ENCODE results near the gene DNAJC13. TPM values are rescaled to one million over a fixed set of nuclear protein-coding genes. Genes with fewer than 3 reads are reported as not detected.

DNAJC13 gene
- total RNA-seq, 1 experiment from 2014 or later: 28.5 TPM

DNA sequence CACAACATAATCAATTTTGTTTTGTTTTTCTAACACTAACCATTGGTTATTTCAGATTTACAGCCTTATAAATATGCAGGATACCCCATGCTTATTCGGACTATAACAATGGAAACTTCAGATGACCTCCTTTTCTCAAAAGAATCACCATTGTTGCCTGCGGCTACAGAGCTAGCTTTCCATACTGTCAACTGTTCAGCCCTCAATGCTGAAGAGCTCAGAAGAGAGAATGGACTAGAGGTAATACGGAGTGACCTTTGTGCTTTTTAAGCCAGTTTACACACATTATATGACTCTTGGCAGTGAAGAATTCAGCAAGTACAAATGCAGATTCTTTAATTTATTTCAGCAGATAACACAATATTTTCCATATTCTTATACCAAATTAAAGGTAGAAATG is 81.8 kb downstream of the DNAJC13 start (continued):
- TF ChIP-seq, protein P1, sequence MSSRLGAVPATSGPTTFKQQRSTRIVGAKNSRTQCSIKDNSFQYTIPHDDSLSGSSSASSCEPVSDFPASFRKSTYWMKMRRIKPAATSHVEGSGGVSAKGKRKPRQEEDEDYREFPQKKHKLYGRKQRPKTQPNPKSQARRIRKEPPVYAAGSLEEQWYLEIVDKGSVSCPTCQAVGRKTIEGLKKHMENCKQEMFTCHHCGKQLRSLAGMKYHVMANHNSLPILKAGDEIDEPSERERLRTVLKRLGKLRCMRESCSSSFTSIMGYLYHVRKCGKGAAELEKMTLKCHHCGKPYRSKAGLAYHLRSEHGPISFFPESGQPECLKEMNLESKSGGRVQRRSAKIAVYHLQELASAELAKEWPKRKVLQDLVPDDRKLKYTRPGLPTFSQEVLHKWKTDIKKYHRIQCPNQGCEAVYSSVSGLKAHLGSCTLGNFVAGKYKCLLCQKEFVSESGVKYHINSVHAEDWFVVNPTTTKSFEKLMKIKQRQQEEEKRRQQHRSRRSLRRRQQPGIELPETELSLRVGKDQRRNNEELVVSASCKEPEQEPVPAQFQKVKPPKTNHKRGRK (CRISPR knock-in tag; IDR thresholded peaks at IDR 0.05; ENCODE audit: borderline replicate concordance): no peak
- no peak for TF ChIP-seq NR2C2 (CRISPR knock-in tag; IDR thresholded peaks at IDR 0.05)

DNA sequence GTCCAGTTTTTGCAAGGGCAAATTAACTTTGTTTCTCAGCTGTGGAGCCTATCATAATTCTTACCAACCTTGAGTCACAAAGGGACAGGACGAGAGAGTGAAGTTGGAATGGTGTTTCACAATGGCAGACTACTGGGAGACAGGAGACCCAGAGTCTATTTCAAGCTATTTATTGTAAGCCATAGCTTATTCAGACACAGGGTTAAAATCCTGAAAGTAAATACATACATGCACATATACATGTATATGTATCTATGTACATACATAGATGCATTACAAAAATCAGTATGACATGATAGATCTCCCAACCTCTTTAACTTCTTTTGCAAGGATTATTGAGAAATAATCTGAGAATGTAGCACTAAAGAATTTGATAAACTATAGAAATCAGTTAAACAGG is 86.3 kb downstream of the DNAJC13 start:
- no peak for ATAC-seq

DNA sequence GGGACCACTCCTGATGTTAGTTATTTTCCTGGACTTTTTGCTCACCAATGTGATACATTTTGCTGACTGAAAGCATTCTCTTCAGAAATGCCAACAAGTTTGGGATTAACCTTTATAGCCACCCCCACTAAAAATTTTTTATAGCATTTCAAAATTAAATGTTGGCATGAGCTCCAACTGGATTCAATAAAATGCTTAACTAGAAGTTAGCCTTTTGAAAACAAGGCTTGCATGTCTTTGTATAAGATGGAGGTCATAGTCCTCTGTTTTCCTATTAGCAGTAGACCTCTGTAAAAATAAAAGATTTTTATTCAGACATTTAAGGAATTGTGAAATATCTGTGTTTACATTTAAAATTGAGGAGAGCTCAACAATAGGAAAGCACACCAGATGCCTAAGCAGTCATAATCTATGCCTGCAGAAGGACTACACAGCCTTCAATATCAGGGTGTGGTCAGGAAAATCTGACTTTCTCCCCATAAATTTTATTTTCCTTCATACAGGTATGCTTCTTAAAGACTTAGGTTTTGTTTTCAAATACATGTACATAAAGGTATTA is 87.2 kb downstream of the DNAJC13 start:
- ChIA-PET POLR2A (no interaction called here), CTCF (no interaction called here)
- TF ChIP-seq, protein P2, sequence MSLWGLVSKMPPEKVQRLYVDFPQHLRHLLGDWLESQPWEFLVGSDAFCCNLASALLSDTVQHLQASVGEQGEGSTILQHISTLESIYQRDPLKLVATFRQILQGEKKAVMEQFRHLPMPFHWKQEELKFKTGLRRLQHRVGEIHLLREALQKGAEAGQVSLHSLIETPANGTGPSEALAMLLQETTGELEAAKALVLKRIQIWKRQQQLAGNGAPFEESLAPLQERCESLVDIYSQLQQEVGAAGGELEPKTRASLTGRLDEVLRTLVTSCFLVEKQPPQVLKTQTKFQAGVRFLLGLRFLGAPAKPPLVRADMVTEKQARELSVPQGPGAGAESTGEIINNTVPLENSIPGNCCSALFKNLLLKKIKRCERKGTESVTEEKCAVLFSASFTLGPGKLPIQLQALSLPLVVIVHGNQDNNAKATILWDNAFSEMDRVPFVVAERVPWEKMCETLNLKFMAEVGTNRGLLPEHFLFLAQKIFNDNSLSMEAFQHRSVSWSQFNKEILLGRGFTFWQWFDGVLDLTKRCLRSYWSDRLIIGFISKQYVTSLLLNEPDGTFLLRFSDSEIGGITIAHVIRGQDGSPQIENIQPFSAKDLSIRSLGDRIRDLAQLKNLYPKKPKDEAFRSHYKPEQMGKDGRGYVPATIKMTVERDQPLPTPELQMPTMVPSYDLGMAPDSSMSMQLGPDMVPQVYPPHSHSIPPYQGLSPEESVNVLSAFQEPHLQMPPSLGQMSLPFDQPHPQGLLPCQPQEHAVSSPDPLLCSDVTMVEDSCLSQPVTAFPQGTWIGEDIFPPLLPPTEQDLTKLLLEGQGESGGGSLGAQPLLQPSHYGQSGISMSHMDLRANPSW (CRISPR knock-in tag; conservative IDR thresholded peaks at IDR 0.05; ENCODE audit: low read depth): no peak
- TF ChIP-seq, protein P3, sequence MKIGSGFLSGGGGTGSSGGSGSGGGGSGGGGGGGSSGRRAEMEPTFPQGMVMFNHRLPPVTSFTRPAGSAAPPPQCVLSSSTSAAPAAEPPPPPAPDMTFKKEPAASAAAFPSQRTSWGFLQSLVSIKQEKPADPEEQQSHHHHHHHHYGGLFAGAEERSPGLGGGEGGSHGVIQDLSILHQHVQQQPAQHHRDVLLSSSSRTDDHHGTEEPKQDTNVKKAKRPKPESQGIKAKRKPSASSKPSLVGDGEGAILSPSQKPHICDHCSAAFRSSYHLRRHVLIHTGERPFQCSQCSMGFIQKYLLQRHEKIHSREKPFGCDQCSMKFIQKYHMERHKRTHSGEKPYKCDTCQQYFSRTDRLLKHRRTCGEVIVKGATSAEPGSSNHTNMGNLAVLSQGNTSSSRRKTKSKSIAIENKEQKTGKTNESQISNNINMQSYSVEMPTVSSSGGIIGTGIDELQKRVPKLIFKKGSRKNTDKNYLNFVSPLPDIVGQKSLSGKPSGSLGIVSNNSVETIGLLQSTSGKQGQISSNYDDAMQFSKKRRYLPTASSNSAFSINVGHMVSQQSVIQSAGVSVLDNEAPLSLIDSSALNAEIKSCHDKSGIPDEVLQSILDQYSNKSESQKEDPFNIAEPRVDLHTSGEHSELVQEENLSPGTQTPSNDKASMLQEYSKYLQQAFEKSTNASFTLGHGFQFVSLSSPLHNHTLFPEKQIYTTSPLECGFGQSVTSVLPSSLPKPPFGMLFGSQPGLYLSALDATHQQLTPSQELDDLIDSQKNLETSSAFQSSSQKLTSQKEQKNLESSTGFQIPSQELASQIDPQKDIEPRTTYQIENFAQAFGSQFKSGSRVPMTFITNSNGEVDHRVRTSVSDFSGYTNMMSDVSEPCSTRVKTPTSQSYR (CRISPR knock-in tag; IDR thresholded peaks at IDR 0.05): no peak
- TF ChIP-seq CREB1 (CRISPR knock-in tag; IDR thresholded peaks at IDR 0.05): no peak
- Mint-ChIP-seq H3K36me3 (peaks cover 60% of the 10 kb centered on the region), H3K4me1 (no peaks in the 10 kb centered on the region), H3K9me3 (no peaks in the 10 kb centered on the region), H3K27ac (no peak overlapping the region), H3K27me3 (ENCODE audit: low read depth) (no peaks in the 10 kb centered on the region), H3K4me3 (no peak overlapping the region)
- ATAC-seq (no peak), DNase-seq (ENCODE audit: low spot score) (no peak)

More for the DNA sequence above, 86.3 kb downstream of the DNAJC13 start:
- CTCF ChIA-PET: no interaction called here
- H3K4me3 Mint-ChIP-seq: no peak overlapping the region
- POLR2A ChIA-PET: no interaction called here
- H3K27me3 Mint-ChIP-seq (ENCODE audit: low read depth): no peaks in the 10 kb centered on the region
- H3K9me3 Mint-ChIP-seq: no peaks in the 10 kb centered on the region
- DNase-seq (ENCODE audit: low spot score): no peak
- TF ChIP-seq NFE2L1 (CRISPR knock-in tag; IDR thresholded peaks at IDR 0.05) (no peak), CREB1 (CRISPR knock-in tag; IDR thresholded peaks at IDR 0.05) (no peak), NR2C2 (CRISPR knock-in tag; IDR thresholded peaks at IDR 0.05) (no peak), PRRX2 (CRISPR knock-in tag; IDR thresholded peaks at IDR 0.05) (no peak)
- TF ChIP-seq, protein P4, sequence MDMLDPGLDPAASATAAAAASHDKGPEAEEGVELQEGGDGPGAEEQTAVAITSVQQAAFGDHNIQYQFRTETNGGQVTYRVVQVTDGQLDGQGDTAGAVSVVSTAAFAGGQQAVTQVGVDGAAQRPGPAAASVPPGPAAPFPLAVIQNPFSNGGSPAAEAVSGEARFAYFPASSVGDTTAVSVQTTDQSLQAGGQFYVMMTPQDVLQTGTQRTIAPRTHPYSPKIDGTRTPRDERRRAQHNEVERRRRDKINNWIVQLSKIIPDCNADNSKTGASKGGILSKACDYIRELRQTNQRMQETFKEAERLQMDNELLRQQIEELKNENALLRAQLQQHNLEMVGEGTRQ (CRISPR knock-in tag; IDR thresholded peaks at IDR 0.05): no peak
- peaks cover 58% of the 10 kb centered on the region for H3K36me3 Mint-ChIP-seq
- no peak overlapping the region for H3K27ac Mint-ChIP-seq
- H3K4me1 Mint-ChIP-seq: no peaks in the 10 kb centered on the region

DNA sequence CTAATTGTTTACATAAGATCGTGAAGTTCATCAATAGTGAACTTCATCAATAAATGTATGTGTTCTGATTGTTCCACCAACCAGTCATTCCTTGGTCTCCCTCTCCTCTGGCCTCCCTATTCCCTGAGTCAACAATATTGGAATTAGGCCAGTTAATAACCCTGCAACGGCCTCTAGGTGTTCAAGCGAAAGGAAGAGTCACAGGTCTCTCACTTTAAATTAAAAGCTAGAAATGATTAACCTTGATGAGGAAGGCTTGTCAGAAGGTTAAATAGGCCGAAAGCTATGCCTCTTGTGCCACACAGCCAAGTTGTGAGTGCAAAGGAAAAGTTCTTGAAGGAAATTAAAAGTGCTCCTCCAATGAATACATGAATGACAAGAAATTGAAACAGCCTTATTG is 90.4 kb downstream of the DNAJC13 start:
- H3K36me3 Mint-ChIP-seq: peaks cover 40% of the 10 kb centered on the region
- H3K9me3 Mint-ChIP-seq: no peaks in the 10 kb centered on the region
- DNase-seq (ENCODE audit: low spot score) (no peak), ATAC-seq (no peak)
- no peak overlapping the region for H3K4me3 Mint-ChIP-seq
- H3K27me3 Mint-ChIP-seq (ENCODE audit: low read depth): no peaks in the 10 kb centered on the region
- no peak overlapping the region; the same call in 1 of the 2 replicates for H3K27ac Mint-ChIP-seq
- H3K4me1 Mint-ChIP-seq: no peaks in the 10 kb centered on the region
- ChIA-PET POLR2A (no interaction called here), CTCF (no interaction called here)
- TF ChIP-seq, protein P5, sequence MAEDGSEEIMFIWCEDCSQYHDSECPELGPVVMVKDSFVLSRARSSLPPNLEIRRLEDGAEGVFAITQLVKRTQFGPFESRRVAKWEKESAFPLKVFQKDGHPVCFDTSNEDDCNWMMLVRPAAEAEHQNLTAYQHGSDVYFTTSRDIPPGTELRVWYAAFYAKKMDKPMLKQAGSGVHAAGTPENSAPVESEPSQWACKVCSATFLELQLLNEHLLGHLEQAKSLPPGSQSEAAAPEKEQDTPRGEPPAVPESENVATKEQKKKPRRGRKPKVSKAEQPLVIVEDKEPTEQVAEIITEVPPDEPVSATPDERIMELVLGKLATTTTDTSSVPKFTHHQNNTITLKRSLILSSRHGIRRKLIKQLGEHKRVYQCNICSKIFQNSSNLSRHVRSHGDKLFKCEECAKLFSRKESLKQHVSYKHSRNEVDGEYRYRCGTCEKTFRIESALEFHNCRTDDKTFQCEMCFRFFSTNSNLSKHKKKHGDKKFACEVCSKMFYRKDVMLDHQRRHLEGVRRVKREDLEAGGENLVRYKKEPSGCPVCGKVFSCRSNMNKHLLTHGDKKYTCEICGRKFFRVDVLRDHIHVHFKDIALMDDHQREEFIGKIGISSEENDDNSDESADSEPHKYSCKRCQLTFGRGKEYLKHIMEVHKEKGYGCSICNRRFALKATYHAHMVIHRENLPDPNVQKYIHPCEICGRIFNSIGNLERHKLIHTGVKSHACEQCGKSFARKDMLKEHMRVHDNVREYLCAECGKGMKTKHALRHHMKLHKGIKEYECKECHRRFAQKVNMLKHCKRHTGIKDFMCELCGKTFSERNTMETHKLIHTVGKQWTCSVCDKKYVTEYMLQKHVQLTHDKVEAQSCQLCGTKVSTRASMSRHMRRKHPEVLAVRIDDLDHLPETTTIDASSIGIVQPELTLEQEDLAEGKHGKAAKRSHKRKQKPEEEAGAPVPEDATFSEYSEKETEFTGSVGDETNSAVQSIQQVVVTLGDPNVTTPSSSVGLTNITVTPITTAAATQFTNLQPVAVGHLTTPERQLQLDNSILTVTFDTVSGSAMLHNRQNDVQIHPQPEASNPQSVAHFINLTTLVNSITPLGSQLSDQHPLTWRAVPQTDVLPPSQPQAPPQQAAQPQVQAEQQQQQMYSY (CRISPR knock-in tag; IDR thresholded peaks at IDR 0.05): no peak
- TF ChIP-seq, protein P6, sequence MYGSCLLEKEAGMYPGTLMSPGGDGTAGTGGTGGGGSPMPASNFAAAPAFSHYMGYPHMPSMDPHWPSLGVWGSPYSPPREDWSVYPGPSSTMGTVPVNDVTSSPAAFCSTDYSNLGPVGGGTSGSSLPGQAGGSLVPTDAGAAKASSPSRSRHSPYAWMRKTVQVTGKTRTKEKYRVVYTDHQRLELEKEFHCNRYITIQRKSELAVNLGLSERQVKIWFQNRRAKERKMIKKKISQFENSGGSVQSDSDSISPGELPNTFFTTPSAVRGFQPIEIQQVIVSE (CRISPR knock-in tag; IDR thresholded peaks at IDR 0.05; ENCODE audit: borderline replicate concordance): no peak
- TF ChIP-seq GTF2I (CRISPR knock-in tag; conservative IDR thresholded peaks at IDR 0.05): no peak
- TF ChIP-seq SP1 (CRISPR knock-in tag; conservative IDR thresholded peaks at IDR 0.05): no peak
